DMS53 (cell line): ENCODE results near the gene DCDC2.
A peak's percentile ranks its signal among the peaks of the same experiment; 100 is the strongest.
"Not testable (repeated sequence)": the region's sequence is repeated elsewhere in the genome, so short reads cannot be mapped to it uniquely, and the experiment has no call there.

Experiments
- DNase-seq: peaks from one replicate; lab custom pipeline; 2025; lab: John Stamatoyannopoulos, UW

The DCDC2 gene

GRCh38 chr6:24258214-24258613 is 99.6 kb downstream of the DCDC2 start:
- DNase-seq, result peak; percentile 3

GRCh38 chr6:24257282-24257681 is 100.6 kb downstream of the DCDC2 start:
- DNase-seq, result peak; percentile 91

DNA sequence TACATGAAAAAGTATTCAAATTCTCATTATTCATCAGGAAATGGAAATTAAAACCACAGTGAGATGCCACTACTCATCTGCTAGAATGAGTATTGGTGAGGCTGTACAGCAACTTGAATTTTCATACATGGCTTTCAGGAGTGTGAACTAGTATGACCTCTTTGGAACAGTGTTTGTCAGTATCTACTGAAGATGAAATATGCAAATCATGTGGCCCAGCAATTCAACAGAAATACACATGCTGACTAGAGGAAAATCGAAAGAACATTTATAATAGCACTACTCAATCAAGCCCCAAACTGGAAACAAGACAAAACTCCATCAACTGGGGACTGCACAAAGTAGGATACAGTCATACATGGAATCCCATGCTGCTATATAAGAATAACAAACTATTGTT is 102.2 kb downstream of the DCDC2 start:
- no peak for DNase-seq

DNA sequence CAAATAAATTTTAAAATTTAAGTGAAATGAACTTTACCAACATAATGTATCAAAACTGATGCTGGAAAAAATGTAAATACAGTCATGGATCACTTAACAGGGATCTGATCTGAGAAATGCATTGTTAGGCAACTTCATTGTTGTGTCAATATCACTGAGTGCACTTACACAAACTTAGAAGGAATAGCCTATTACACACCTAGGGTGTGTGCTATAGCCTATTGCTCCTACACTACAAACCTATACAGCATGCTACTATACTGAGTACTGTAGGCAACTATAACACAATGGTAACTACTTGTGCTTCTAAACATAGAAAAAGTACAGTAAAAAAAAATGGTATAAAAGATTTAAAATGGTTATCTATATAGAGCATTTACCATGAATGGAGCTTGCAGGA is 104.5 kb downstream of the DCDC2 start:
- DNase-seq, result peak; percentile 31

DNA sequence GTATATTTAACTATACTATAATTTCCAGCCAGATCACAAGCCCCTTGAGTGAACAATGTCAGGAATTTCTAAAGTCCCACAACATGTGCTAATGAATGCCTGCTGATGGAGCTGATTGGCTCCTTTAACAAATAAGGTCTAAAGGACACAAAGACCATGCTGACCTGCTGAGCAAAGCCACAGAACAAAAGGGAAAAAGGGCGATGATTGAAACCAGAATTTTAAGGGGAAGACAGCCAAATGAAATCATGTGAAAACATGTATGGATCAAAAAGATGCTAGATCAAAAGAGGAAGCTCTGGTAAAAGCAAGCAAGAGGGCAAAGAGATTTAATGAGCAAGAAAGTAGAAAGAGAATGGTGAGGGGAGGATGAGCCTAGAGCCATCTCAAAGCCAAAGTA is 105.6 kb downstream of the DCDC2 start:
- no peak for DNase-seq

GRCh38 chr6:24251339-24251738 is 106.5 kb downstream of the DCDC2 start:
- no peak for DNase-seq

DNA sequence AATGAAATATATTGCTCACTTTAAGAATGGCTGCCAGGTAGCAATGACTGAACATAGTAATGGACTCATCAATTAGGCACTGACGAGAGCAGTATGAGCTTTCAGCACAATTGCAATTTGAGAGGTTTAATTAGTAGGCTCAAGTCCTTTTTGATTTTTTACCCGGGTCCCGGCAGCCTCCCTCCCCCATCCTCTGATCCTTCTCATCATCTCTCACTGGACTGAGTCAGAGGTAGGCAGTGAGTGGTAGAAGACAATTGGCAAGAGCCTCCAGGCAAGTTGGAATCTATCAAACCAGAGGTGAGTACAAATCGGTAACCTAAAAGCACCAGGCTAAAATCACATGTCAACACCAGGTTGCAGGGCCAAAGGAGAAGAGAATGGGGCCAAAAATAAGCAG is 107.9 kb downstream of the DCDC2 start:
- no peak for DNase-seq

- no peak for DNase-seq
Observed at GRCh38 chr6:24245275-24245674, 112.6 kb downstream of the DCDC2 start.

DNA sequence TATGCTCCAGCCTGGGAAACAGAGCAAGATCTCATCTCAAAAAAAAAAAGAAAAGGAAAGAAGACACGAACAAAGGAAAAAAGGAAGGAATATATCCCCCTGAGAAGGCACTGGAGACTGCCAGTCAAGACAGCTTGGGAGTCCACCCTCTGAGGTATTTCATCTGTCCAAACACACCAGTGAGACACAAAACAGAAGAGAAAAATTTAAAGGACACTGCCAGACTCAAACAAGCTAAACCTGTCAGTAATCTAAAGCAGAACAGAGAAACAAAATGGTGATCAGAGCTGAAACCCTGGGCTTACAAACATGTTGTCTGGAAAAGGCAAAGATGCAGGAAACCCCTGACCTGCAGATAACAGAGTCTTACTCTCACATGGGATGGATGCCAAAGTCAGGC is 114.9 kb downstream of the DCDC2 start:
- DNase-seq, result no peak

DNA sequence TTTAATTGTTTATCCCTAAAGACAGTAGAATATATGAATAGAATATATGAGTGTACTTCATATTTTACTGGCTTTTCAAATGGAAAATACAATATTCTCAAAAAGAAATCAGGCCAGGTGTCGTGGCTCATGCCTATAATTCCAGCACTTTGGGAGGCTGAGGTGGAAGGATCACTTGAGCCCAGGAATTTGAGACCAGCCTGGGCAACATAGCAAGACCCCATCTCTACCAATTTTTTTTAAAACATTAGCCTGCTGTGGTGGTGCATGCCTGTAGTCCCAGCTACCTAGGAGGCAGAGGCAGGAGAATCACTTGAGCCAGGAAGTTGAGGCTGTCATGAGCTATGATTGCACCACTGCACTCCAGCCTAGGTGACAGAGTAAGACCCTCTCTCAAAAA is 116.1 kb downstream of the DCDC2 start:
- DNase-seq, result not testable (repeated sequence)

DNA sequence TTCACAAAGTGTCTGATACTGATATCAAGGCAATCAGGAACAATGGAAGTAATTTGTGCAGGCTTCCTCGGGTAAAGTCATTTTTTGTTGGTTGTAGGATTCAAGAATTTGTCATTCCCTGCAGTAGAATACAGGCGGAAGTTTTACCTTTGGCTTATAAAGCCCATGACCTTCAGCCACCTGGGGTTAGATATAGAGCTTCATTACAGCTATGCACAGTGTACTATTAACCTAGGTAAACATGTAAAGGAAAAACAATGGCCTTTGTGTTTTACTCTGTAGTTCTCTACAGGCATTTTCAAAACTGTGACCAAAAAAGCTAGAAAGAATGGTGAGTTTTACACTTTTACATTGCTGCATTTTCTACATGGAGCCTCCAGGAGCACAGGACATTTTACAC is 116.9 kb downstream of the DCDC2 start:
- no peak for DNase-seq

GRCh38 chr6:24240380-24240928 is 117.4 kb downstream of the DCDC2 start:
- DNase-seq, result no peak

- no peak for DNase-seq
Observed at GRCh38 chr6:24238700-24239099, 119.2 kb downstream of the DCDC2 start.

GRCh38 chr6:24236779-24237178 is 121.1 kb downstream of the DCDC2 start:
- DNase-seq, result not testable (repeated sequence)

DNA sequence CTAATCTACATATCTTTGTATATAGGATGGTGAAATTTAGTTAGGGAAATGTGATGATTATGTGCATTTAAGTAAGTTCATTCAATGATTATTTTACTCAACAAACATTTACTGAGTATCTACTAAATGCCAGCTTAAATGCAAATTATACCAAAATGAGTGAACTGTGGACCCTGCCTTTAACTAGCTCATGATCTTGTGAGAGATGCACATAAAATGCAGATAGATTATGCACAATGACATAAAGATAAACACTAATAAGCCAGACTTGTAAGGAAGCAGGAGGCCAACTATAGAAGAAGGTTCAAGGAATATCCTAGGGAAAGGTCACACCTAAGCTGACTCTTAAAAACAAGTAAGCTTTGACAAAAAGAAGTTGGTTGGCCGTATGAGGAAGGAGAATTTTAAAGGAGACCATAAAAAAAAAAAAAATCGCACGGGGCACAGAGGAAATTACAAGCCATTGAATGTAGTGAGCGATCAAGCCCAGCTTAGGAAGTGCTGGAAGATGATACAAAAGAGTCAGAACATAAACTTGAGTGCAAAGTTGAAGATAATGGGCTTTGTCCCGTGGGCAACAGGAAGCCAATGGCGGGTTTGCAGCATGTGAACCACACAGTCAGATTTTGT is 123.9 kb downstream of the DCDC2 start:
- DNase-seq, result no peak

DNA sequence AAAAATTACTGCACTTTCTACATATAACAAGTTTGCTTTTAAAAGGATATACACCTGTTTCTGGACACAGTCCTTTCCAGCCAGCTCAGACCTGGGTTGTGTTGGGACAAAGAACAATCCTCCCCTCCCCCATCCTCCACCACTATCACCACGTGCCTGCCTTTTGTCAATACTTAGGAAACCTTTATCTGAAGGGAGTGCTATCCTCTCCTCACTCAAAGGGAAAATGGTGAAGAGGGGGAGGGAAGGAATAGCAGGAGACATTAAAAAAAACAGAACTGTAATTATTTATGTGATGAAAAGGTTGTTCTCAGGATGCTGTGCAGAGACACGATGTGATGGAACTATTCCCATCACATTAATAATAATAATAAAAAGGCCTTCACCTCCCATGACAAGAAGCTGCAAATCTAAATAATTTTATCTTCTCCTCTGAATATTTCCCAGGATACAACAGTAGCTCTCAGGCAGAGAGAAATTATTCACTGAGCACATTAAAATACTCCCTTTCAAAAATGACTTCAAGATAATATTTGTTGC is 126.4 kb downstream of the DCDC2 start:
- no peak for DNase-seq

DNA sequence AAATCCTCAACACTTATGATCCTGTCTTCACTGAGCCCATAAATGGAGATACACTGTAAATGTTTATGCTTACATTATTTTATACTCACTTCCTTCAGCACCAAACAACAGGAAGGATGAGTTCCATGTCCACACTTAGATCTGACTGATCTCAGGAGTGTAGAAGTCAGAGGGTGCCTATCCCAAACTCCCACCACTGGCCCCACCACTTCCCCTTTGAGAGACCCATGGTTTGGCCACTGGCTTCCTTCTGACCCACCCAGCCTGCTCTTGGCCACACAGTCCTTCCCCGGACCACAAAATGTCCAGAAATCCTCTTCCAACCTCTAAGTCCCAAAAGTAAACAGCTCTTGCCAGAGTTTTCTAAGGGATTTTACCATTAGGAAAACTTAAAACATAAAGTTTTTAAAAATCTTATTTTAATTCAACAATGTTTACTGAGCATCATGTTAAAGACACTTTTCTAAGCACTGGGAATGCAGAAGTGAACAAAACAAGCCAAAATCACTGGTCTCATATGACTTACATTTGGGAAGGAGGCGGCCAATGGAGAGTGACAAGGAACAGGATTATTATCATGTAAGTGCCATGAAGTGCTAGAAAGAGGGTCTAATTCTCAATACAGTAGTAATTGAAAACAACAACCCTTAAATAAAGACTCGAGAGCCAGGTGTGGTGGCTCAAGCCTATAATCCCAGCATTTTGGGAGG is 128.0 kb downstream of the DCDC2 start:
- no peak for DNase-seq

DNA sequence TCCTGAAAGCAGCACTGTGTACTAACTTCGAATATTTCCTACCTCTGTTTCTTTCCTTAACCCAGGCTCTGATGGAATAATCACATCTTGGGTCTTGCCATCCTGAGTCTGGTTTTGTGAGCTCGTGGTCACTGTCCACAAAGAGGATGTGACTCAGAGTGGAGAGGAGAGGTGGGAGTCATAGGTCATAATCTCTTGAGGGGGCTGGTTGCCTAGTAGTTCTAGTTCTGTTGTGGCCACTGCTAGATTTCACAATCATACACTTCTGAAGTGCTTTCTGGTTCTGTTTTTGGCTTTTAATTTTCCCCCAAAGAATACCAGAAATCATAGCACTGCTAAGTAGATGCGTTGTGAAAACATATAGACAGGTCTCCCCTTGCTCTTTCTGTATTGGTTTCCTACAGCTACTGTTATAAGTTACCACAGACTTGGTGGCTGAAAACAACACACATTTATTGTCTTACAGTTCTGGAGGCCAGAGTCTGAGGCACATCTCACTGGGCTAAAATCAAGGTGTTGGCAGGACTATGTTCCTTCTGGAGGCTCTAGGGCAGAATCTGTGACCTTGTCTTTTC is 129.1 kb downstream of the DCDC2 start:
- peak; percentile 13 for DNase-seq

DNA sequence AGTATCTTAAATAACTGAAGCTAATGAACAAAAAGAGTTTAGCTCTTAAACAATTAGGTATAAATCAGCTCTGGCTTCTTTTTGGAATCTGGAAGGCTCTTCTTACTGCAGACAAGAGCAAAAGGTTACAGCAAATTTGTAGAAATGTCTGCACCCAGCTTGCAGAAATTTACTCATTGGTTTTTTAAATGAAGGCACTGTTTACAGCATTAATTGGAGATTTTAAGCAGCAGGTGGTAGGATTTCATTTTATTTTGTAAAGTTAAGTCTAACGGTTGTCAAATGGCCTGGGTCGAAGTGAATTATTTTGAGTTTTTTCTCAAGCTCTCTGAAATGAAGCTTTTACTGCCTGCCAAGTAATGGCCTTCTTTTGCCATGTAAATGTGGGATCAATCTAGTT is 129.7 kb downstream of the DCDC2 start:
- DNase-seq, result no peak

GRCh38 chr6:24227556-24227955 is 130.3 kb downstream of the DCDC2 start:
- DNase-seq, result no peak

DNA sequence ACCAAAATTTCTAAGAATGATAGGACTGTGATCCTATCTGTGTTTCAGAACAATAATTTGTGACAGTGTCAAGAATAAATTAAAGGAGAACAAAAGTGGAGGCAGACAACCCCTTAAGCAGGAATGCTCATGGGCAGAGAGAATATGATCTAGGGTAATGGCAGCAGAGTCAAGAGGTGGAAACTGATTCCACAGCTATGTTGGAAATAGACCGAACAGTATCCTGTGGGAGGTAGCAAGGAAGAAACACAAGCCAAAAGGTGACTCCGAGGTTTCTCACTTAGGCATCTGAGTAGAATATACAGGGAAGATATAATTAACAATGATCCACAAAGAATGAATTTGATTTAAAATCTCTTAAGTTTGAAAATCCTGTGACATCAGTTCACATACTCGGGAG is 131.3 kb downstream of the DCDC2 start:
- no peak for DNase-seq

- DNase-seq, result no peak
Observed at GRCh38 chr6:24225838-24226237, 132.0 kb downstream of the DCDC2 start.
